Measurements from ENCODE around the gene STARD13.

STARD13 gene

GRCh38 chr13:33257841-33258807 is 27.4 kb downstream of the STARD13 start:
- no peak overlapping the region for H3K27ac ChIP-seq
- H3K9me3 ChIP-seq (ENCODE audit: severe bottlenecking), result no peaks in the 10 kb centered on the region
- no peak for DNase-seq
- TF ChIP-seq CTCF (IDR thresholded peaks at IDR 0.05; ENCODE audit: low read depth, low read length), result no peak
- H3K4me3 ChIP-seq (ENCODE audit: low read depth, low read length), result no peak overlapping the region
- no peaks in the 10 kb centered on the region for H3K27me3 ChIP-seq (ENCODE audit: insufficient read depth, low read depth, severe bottlenecking)
- H3K36me3 ChIP-seq, result no peaks in the 10 kb centered on the region

- no peaks in the 10 kb centered on the region for H3K27me3 ChIP-seq (ENCODE audit: insufficient read depth, low read depth, severe bottlenecking)
- no peak overlapping the region for H3K4me3 ChIP-seq (ENCODE audit: low read depth, low read length)
- no peak for TF ChIP-seq CTCF (IDR thresholded peaks at IDR 0.05; ENCODE audit: low read depth, low read length)
- H3K9me3 ChIP-seq (ENCODE audit: severe bottlenecking), result no peaks in the 10 kb centered on the region
- H3K27ac ChIP-seq, result no peak overlapping the region
- DNase-seq, result no peak
- H3K36me3 ChIP-seq, result no peaks in the 10 kb centered on the region
Measured at GRCh38 chr13:33256148-33256840, 29.3 kb downstream of the STARD13 start.

GRCh38 chr13:33252135-33252534 is 33.4 kb downstream of the STARD13 start:
- no peak for TF ChIP-seq CTCF (IDR thresholded peaks at IDR 0.05; ENCODE audit: low read depth, low read length)
- no peaks in the 10 kb centered on the region for H3K27me3 ChIP-seq (ENCODE audit: insufficient read depth, low read depth, severe bottlenecking)
- DNase-seq, result no peak
- H3K4me3 ChIP-seq (ENCODE audit: low read depth, low read length), result no peak overlapping the region
- no peak overlapping the region for H3K27ac ChIP-seq
- no peaks in the 10 kb centered on the region for H3K9me3 ChIP-seq (ENCODE audit: severe bottlenecking)
- H3K36me3 ChIP-seq, result no peaks in the 10 kb centered on the region

- no peaks in the 10 kb centered on the region for H3K27me3 ChIP-seq (ENCODE audit: insufficient read depth, low read depth, severe bottlenecking)
- no peak for DNase-seq
- no peaks in the 10 kb centered on the region for H3K36me3 ChIP-seq
- no peak for TF ChIP-seq CTCF (IDR thresholded peaks at IDR 0.05; ENCODE audit: low read depth, low read length)
- H3K9me3 ChIP-seq (ENCODE audit: severe bottlenecking), result no peaks in the 10 kb centered on the region
- H3K4me3 ChIP-seq (ENCODE audit: low read depth, low read length), result no peak overlapping the region
- H3K27ac ChIP-seq, result no peak overlapping the region
Measured at GRCh38 chr13:33251131-33251661, 34.4 kb downstream of the STARD13 start.

GRCh38 chr13:33250609-33251008 is 34.9 kb downstream of the STARD13 start:
- Histone ChIP-seq H3K27me3 (ENCODE audit: insufficient read depth, low read depth, severe bottlenecking) (no peaks in the 10 kb centered on the region), H3K27ac (no peak overlapping the region), H3K9me3 (ENCODE audit: severe bottlenecking) (no peaks in the 10 kb centered on the region), H3K36me3 (no peaks in the 10 kb centered on the region), H3K4me3 (ENCODE audit: low read depth, low read length) (no peak overlapping the region)
- DNase-seq, result no peak
- TF ChIP-seq CTCF (IDR thresholded peaks at IDR 0.05; ENCODE audit: low read depth, low read length), result no peak

All from WERI-Rb-1 (cell line).